Loucy (cell line): ENCODE data around the gene UNC93A.

Source experiments
- EZH2phosphoT487 ChIP-seq: fragments of 200-600 bp; IDR thresholded peaks from 2 replicates; pipeline ENCODE4 v1.6.1; 2018; ENCODE audit warnings: antibody characterized with exemption, mild to moderate bottlenecking, moderate library complexity, borderline replicate concordance
- TF ChIP-seq, protein P1 (sequence below): fragments of 200-600 bp; sonication (generic); conservative IDR thresholded peaks from 2 replicates; pipeline ENCODE4 v1.5.1; 2014; ENCODE audit warnings: mild to moderate bottlenecking, antibody characterized with exemption, low read length

DNA sequence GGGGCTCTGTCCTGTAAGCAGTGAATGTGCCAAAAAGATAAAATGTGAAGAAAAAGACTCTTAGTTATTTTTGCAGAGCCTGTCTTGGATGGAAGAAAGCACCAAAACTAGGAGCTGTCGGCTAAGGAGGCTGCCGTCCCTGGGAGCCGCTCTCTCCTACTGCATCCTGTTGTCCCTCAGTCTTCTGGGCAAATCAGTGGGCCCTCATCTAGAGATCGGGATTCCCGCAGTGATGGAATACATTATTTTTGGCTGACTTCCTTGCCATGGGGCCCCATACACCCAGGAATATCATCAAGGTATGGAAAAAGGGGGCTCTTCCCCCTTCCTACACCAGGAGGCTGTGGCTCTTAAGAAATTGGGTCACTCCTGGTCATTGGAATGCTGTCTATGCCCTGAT, 37.0 kb downstream of the UNC93A start:
- TF ChIP-seq, protein P1, sequence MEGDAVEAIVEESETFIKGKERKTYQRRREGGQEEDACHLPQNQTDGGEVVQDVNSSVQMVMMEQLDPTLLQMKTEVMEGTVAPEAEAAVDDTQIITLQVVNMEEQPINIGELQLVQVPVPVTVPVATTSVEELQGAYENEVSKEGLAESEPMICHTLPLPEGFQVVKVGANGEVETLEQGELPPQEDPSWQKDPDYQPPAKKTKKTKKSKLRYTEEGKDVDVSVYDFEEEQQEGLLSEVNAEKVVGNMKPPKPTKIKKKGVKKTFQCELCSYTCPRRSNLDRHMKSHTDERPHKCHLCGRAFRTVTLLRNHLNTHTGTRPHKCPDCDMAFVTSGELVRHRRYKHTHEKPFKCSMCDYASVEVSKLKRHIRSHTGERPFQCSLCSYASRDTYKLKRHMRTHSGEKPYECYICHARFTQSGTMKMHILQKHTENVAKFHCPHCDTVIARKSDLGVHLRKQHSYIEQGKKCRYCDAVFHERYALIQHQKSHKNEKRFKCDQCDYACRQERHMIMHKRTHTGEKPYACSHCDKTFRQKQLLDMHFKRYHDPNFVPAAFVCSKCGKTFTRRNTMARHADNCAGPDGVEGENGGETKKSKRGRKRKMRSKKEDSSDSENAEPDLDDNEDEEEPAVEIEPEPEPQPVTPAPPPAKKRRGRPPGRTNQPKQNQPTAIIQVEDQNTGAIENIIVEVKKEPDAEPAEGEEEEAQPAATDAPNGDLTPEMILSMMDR, result no peak
- TF ChIP-seq EZH2phosphoT487, result no peak
